Gastrocnemius medialis (tissue), 4 donors: ENCODE measurements around the gene OR4D2. TPM values are rescaled to one million over a fixed set of nuclear protein-coding genes. Genes with fewer than 3 reads are reported as not detected.
A peak's percentile ranks its signal among the peaks of the same experiment; 100 is the strongest.

Source experiments
- ATAC-seq, 2 donors: fragments of 150-250 bp; one replicate each; pipeline ENCODE4 v1.9.1; 2016
- DNase-seq, 2 donors: peaks; one replicate each; pipeline ENCODE4 v3.0.0-alpha.2; 2019
- H3K27ac ChIP-seq, 4 donors: fragments of 200-600 bp; sonication (generic); 1 replicate in 1 of 4; 2 replicates in 3 of 4; pipeline ENCODE4 v1.5.1; 2016 to 2018; ENCODE audit warnings: mild to moderate bottlenecking in 2 of 4, moderate library complexity in 1 of 4
- H3K27me3 ChIP-seq, 3 donors: fragments of 200-600 bp; sonication (generic) in 2 of 3; 1 replicate in 1 of 3; 2 replicates in 2 of 3; pipeline versions ENCODE4 v1.5.1 to v1.6.0; 2016 to 2019; ENCODE audit warnings: mild to moderate bottlenecking in 1 of 3, moderate library complexity in 1 of 3
- H3K36me3 ChIP-seq, 2 donors: fragments of 200-600 bp; sonication (generic) in 1 of 2; one replicate each; pipeline ENCODE4 v1.5.1; 2017 to 2018
- H3K4me1 ChIP-seq, 2 donors: fragments of 200-600 bp; sonication (generic) in 1 of 2; one replicate each; pipeline ENCODE4 v1.5.1; 2016 to 2017; ENCODE audit warnings: mild to moderate bottlenecking in 2 of 2
- H3K4me3 ChIP-seq, 4 donors: fragments of 200-600 bp; sonication (generic) in 3 of 4; 1 replicate in 1 of 4; 2 replicates in 3 of 4; pipeline ENCODE4 v1.5.1; 2016 to 2019; ENCODE audit warnings: mild to moderate bottlenecking in 2 of 4
- H3K9me3 ChIP-seq, 3 donors: fragments of 200-600 bp; sonication (generic) in 2 of 3; 1 replicate in 1 of 3; 2 replicates in 2 of 3; pipeline ENCODE4 v1.5.1; 2016 to 2019
- POLR2A ChIP-seq, 2 donors: fragments of 450-650 bp; IDR thresholded peaks; one replicate each; pipeline ENCODE4 v1.6.1; 2017; ENCODE audit warnings: antibody characterized with exemption in 2 of 2, mild to moderate bottlenecking in 2 of 2, moderate library complexity in 2 of 2
- in situ Hi-C, 4 donors: fragments of 200-750 bp; cut with MboI; loops; one replicate each; pipeline versions ENCODE4 v1.15.0 to v1.8.0; 2017; ENCODE audit warnings: low sequenced_read_pairs in 4 of 4
- intact Hi-C: fragments of 100-400 bp; cut with DNase I; formaldehyde crosslinking; loops from one replicate; pipeline ENCODE4 v1.15.1; 2023; ENCODE audit warnings: low total_unique reads
- total RNA-seq, 4 donors: library from RNA; depleted of rRNA; stranded (reverse); fragments of >200 nt; gene quantifications; one replicate each; pipeline versions ENCODE4 v1.1.0 to v1.2.3, GENCODE V29; 2016
- TF ChIP-seq, protein P1 (sequence below), 5 experiments: fragments of 450-650 bp in 3 of 5; fragments of 200-600 bp in 2 of 5; sonication (generic) in 2 of 5; IDR thresholded peaks in 4 of 5; conservative IDR thresholded peaks in 1 of 5; 1 replicate in 4 of 5; 2 replicates in 1 of 5; pipeline ENCODE4 v1.5.1; 2016 to 2019; ENCODE audit warnings: antibody characterized with exemption in 5 of 5, mild to moderate bottlenecking in 3 of 5, moderate library complexity in 3 of 5

The OR4D2 gene
- total RNA-seq, 4 donors from 2014 or later: not detected

DNA sequence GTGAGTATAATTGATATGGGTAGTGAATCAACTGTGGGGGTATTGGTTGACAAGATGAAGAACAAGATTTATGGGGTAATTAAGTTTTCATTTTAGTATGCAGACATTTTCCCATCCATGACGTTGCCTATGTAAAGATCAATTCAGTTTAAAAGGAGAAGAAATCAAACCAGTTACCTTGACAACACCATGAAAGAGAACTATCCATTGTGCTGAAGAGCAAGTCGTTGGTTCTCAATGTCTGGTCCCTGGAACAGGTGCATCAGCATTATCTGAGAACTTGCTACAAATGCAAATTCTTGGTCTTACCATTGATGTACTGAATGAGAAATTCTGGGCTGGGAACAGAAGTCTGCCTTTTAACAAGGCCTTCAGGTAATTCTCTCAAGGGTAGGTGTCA, 801 bp upstream of the OR4D2 start:
- TF ChIP-seq POLR2A (IDR thresholded peaks at IDR 0.05): no peak
- TF ChIP-seq, protein P1, sequence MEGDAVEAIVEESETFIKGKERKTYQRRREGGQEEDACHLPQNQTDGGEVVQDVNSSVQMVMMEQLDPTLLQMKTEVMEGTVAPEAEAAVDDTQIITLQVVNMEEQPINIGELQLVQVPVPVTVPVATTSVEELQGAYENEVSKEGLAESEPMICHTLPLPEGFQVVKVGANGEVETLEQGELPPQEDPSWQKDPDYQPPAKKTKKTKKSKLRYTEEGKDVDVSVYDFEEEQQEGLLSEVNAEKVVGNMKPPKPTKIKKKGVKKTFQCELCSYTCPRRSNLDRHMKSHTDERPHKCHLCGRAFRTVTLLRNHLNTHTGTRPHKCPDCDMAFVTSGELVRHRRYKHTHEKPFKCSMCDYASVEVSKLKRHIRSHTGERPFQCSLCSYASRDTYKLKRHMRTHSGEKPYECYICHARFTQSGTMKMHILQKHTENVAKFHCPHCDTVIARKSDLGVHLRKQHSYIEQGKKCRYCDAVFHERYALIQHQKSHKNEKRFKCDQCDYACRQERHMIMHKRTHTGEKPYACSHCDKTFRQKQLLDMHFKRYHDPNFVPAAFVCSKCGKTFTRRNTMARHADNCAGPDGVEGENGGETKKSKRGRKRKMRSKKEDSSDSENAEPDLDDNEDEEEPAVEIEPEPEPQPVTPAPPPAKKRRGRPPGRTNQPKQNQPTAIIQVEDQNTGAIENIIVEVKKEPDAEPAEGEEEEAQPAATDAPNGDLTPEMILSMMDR (IDR thresholded peaks at IDR 0.05 in 4 of 5, conservative IDR thresholded peaks at IDR 0.05 in 1 of 5): no peak
- Histone ChIP-seq H3K9me3 (no peaks in the 10 kb centered on the region), H3K36me3 (no peaks in the 10 kb centered on the region), H3K27me3 (peaks cover 0 to 19% (median 4%) of the 10 kb centered on the region in 3 donors), H3K4me3 (no peak overlapping the region), H3K4me1 (no peaks in the 10 kb centered on the region), H3K27ac (no peak overlapping the region)
- in situ Hi-C loops (no loop called here), intact Hi-C loops (no loop called here)
- ATAC-seq: no peak
- no peak for DNase-seq

DNA sequence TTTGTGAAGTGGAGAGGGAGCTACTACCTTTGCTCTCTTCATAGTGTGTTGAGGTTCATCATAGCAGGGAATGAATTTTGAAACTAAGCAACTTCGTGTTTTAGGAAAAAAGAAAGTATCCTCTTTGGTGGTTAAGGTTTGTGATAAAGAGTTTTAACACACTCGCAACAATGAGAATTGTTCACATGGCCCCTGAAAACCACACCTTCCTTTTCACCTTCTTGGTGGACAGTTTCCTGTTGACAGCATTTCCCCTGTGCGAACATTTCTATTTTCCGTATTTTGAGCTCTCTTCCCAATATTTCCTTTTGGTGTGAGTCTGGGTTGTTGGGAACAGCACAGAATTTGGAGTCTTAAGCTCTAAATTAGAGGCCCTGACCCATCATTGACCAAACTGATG, 3.8 kb downstream of the OR4D2 start:
- Histone ChIP-seq H3K27ac (no peak overlapping the region), H3K4me1 (no peaks in the 10 kb centered on the region), H3K36me3 (no peaks in the 10 kb centered on the region), H3K27me3 (peaks cover 0 to 9% (median 2%) of the 10 kb centered on the region in 3 donors), H3K4me3 (no peak overlapping the region), H3K9me3 (no peaks in the 10 kb centered on the region)
- no peak for DNase-seq
- ATAC-seq: no peak
- in situ Hi-C loops (no loop called here), intact Hi-C loops (no loop called here)
- no peak for TF ChIP-seq POLR2A (IDR thresholded peaks at IDR 0.05)
- TF ChIP-seq, protein P1 (IDR thresholded peaks at IDR 0.05 in 4 of 5, conservative IDR thresholded peaks at IDR 0.05 in 1 of 5): no peak

DNA sequence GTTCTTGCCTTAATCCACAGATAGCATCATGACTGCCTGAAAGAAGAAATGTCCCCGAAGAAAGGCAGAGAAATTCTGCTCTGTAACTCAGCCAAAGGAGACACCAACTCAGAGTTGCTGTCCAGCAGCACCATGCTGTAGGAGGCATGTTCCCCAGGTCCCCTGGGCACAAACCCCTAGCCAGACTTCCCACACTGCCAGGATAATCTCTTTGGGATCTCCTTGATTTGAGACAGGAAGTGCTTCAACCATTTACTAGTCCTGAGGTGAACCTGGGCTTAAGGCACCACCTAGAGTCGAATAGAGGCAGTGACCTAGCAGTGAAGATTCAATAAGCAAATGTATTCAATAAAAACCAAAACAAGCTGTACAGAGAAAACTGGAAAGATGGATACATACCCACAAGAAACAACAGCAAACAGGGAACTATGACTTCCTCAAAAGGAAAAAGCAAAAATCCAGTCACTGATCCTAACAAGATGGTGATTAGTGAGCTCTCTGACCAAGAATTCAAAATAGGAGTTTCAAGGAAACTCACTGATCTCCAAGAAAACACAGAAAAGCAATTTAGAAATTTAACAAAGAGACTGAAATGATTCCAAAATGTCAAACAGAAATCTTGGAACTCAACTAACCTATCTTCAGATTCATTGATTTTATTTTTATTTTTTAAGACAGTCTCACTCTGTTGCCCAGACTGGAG, 5.7 kb downstream of the OR4D2 start:
- no peak overlapping the region for H3K27ac ChIP-seq
- intact Hi-C loops (no loop called here), in situ Hi-C loops (no loop called here)
- no peaks in the 10 kb centered on the region for H3K4me1 ChIP-seq
- no peaks in the 10 kb centered on the region for H3K9me3 ChIP-seq
- ATAC-seq (no peak), DNase-seq (no peak)
- TF ChIP-seq, protein P1 (IDR thresholded peaks at IDR 0.05 in 4 of 5, conservative IDR thresholded peaks at IDR 0.05 in 1 of 5): peak in 1 of 5 experiments; percentile 28
- TF ChIP-seq POLR2A (IDR thresholded peaks at IDR 0.05): no peak
- no peak overlapping the region for H3K4me3 ChIP-seq
- H3K36me3 ChIP-seq: no peaks in the 10 kb centered on the region
- H3K27me3 ChIP-seq: peaks cover 0 to 5% (median 2%) of the 10 kb centered on the region in 3 donors

DNA sequence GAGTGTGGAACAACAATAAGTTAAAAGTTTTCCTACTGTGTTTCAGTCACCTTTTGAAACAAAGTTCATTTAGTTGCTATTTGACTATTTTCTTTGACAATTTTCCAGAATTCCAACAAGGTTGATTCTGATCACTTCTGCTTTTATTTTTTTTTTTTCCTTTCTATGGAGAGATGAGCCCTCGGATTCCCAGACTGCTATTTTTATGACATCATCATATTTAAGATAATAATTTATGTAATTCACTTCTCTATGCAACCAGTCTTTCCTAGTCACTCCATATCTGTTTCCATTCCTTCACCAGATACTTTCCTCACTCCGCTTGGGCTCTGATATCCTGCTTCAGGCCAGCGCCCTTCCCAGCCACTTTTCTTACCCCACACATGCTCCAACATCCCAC, 8.1 kb downstream of the OR4D2 start:
- intact Hi-C loops (no loop called here), in situ Hi-C loops (no loop called here)
- Histone ChIP-seq H3K36me3 (no peaks in the 10 kb centered on the region), H3K4me3 (no peak overlapping the region), H3K27ac (no peak overlapping the region), H3K9me3 (no peaks in the 10 kb centered on the region), H3K27me3 (no peaks in the 10 kb centered on the region), H3K4me1 (no peaks in the 10 kb centered on the region)
- TF ChIP-seq, protein P1 (IDR thresholded peaks at IDR 0.05 in 4 of 5, conservative IDR thresholded peaks at IDR 0.05 in 1 of 5): no peak
- DNase-seq: no peak
- no peak for ATAC-seq

DNA sequence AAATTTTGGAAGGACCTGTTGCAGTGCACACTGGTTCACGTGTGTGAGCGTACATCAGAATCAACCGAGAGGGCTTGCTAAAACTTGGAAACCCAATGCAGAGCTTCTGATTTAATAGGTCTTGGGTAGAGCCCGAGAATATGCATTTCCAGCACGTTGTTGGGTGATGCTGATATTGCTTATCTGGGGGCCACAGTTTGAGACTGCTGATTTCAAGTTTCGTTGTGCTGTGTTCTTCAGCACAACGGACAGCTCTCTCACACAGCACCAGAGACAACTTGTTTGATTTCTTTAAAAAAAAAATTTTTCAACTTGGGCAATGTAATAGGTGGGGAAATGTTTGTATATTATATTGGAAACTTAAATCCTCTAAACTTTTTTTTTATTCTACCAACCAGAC, 9.4 kb downstream of the OR4D2 start:
- in situ Hi-C loops: no loop called here
- TF ChIP-seq, protein P1 (IDR thresholded peaks at IDR 0.05 in 4 of 5, conservative IDR thresholded peaks at IDR 0.05 in 1 of 5): no peak
- no peak for TF ChIP-seq POLR2A (IDR thresholded peaks at IDR 0.05)
- Histone ChIP-seq H3K4me3 (no peak overlapping the region), H3K4me1 (no peaks in the 10 kb centered on the region), H3K27ac (no peak overlapping the region), H3K36me3 (no peaks in the 10 kb centered on the region), H3K27me3 (no peaks in the 10 kb centered on the region), H3K9me3 (no peaks in the 10 kb centered on the region)
- intact Hi-C loops: no loop called here
- DNase-seq: no peak
- ATAC-seq: no peak
